Stimulated activated CD4-positive, alpha-beta T cell treated with anti-CD3 and anti-CD28 coated beads, Interleukin-1b, Interleukin-23, amount 100 ng/mL, for 1 hour (primary cell): Measurements from ENCODE around the gene PODN.

Experiments used
- DNase-seq, 2 donors: peaks; one replicate each; pipeline ENCODE4 v3.0.0-alpha.2; 2020; ENCODE audit warnings: low read depth in 2 of 2

The PODN gene

DNA sequence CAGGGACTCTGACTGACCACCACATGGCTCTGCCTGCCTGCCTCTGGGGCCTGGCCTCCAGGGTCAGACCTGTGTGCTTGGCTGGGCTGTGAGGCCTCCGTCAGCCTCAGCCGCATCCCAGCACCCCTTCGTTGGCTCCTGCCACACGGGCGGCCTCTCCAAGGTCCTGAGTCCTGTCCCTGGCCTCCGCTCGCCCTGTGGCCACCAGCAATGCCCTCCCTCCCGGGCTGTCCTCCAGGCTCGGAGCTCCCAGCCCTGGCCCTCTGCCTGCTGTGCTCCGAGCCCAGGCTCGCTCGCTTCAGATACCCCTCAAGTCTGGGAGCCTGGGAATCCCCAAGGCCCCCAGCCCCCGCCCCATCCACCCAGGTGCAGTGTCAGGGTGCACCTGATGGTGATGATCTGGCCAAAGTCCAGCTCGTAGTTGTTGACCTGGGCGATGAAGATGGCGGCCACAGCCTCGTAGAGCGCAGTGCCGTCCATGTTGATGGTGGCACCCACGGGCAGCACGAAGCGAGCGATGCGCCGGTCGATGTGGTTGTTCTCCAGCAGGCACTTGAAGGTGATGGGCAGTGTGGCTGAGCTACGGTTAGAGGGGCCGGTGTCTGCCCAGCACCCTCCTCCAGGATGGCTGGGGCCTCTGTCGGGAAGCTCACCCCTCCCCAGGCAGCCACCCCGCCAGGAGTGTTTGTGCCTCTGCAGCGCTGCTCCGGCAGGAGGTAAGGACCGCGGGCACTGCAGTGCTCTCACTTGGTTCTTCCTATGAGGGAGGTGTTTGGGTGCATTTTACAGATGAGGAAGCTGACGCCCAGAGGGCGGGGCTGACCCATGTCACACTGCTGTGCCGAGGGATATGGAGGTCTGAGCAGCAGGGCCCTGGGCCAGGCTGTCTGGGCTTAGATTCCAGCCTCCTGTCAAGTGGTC lies 28.5 kb downstream of the PODN start:
- DNase-seq = no peak

DNA sequence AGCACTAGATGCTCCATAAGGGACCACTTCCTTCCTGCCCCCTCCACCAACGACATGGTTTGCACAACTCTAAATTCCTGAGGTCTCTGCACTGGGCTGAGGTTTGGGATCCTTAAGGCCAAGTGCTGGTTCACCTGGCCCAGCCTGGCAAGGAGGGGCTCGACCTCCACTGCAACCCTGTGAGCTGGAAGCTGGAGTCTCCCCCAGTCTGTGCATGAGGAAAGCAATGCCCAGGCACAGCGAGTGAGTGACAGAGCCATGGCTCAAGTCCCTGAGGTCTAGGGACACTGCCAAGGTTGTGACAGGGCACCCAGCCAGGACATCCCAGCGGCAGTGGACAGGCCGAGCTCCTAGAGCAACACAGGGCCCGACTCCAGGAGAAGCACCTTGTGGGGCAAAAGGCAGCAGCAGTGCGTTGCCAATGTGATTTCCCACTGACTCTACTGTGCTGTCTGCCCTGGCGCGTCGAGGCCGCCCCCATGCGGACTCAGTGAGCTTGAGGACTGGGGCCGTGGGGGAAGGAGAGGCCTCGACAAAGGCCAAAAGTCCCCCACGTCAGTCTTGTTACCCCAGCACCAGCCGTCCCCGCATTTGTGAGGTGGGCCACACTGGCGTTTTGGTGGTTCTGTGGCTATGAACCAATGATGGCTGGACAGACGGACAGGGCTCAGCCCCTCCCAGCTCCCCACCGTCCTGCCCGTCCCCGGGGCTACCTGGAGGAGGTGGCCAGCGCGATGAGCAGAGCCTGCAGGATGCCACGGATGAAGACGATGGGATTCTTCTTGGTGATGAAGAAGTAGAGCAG lies 30.0 kb downstream of the PODN start:
- DNase-seq = no peak

DNA sequence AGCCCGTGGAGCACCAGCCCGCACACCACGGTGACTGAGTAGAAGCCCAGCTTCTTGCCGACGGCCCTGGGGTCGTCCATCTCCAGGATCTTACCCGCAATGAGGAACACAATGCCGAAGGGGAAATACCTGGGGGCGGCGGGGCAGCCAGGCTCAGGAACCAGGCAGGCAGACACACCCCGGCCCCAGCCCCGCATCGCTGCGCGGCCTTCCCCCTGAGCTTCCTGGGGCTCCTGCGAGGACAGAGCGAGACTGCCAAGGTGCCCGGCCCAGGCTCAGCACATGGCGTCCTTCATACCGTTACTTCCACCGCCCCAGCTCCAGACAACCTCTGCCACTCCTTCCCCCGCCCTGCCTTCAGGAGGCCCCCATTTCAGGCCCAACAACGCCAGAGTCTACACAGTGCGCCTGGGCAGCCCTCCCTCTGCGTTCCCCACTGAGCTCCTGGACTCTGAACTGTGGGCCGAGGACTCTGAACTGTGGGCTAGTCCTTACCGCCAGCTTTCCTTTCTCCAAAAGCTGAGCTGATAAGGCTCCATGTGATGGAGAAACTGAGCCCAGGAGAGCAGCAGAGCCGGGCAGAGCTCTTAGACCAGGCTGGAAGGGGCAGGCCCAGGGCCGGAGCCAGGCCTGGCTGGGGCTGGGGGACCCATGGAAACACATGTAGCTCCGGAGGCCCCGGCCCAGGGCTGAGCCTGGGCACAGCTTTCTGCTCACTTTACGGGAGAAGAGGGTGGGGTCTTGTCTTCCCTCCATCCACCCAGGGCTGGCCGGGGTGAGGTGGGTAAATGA lies 30.8 kb downstream of the PODN start:
- DNase-seq = no peak

DNA sequence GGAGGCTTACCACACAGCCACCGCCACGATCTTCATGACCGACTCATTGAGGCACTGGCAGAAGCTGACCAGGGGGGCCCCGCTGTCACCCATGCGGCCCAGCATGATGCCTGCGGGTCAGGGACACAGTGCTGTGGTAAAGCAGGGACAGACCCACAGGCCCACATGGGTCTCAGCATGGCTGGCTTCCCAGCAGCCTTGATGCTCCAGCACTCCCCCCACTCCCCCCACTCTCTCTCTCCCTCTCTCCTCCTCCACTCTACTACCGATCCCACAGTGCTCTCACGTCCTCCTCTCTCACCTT lies 31.4 kb downstream of the PODN start:
- no peak for DNase-seq

DNA sequence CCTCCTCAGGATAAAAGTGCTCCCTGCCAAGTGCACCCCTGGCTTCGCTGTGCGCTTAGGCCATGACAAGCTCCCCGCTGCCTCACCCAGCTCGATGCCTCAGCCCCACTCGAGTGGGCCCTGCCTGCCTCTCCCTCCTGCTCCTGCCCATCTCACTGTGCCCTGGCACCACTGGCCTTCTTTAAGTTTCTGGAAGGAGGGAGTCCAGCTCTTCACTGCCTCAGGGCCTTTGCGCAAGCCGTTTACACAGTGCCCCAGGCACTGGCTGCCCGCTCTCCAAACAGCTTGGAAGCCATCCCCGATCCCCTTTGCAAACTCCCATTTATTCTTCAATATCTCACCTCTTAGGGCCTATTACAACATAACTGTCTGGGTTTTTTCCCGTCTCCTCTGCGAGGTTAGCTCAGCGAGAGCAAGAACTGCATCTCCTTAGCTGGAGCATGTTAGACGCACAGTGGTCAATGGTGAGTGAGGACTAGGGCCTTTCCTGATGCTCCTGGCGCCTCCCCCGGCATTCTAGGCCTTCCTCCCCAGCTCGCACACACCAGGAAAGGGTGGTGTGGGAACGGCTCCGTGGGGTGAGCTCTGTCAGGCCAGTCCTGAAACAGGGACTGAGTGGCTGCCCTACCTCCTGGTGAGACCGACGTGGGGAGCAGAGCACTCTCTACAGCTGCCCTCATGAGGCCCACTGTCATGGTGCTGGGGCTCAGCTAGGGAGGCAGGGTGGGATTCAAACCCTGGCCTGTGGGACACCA lies 31.9 kb downstream of the PODN start:
- DNase-seq = no peak

DNA sequence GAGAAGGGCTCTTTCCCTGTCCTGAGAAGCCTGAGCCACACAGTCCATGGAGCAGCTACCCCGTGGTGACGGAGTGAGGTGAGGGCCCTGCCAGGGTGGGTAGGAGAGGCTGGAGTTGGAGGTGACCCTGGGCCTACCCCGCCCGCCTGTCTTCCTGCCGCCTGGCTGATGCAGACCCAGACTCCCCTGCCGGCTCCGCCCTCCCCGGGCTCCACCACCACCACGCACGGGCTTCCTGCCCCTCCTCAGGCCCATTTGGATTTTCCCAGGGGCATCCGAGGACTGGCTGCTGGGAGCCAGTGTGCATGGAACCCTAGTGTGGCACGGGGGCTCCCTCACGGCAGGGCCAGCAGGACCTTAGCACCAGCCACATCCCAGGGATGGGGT lies 32.5 kb downstream of the PODN start:
- DNase-seq = no peak

DNA sequence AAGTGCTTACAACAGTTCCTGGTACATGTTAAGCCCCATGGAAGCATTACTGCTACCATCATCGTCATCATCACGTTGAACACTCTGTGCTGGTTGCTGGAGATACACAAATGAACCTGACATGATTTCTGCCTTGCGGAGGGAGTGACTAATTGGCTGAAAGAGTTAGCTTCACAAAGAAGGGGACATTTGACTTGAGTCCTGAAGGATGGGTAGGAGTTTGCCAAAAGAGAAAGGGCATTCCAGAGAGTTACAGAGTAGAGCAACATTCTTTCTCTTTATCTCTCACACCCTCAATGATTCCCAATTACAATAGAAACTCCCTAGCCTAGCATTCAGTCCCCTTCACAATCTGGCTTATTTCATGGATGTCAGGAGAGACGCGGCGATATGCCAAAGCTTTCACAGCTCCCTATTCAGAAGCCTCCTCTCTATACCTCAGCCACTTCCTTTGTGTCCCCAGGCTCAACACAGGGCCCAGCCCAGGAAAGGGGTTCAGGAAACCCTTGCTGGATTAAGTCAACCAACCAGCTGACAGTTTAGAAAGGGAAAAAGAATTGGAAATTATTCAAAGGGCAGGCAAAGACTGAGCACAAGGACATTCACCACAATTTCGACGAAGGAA lies 42.4 kb downstream of the PODN start:
- DNase-seq = no peak

DNA sequence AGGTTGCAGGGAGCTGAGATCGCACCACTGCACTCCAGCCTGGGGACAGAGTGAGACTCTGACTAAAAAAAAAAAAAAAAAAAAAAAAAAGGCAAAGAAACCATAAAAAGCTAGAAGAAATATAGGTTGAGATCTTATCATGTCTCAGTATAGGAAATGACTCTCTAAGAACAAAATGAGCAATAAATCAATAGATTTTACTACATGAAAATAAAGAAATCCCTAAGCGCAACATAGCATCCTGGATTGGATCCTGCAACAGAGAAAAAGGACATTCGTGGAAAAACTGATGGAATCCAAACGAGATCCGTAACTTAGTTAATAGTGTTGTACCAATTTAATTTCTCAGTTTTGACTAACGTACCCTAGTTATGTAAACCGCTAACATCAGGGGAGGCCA lies 45.1 kb downstream of the PODN start:
- DNase-seq = no peak

DNA sequence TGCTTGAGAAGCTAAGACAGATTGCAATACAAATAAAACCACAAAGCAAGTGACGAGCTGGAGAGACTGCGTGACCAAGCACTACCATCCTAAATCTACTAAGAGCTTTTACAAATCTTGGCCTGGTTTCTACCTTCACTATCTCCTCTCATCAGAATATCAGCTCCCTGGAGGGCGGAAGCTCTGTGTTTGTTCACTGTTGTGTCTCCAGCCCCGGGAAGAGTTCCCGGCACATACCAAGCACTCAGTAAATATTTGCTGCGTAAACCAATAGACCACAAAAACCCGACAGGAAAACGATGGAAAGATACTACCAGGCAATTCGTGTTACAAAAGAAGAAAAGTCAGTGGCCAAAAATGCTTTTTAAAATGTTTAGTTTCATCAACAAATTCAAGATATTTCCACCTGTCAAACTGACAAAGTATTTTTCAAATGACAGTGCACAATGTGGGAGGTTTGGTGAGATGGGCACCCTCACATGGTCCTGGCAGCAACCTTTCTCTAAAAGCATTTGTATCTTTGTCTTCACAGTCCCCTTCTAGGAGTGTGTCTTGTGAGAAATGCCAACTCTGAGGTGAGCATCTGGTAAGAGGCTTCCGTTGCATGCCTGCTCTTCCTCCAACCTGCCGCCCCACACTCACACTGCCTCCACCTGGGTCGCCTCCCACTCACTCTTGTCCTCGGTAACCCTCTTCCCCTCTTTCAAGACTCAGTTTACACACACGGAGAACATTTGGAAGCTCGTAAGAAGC lies 45.7 kb downstream of the PODN start:
- no peak for DNase-seq

DNA sequence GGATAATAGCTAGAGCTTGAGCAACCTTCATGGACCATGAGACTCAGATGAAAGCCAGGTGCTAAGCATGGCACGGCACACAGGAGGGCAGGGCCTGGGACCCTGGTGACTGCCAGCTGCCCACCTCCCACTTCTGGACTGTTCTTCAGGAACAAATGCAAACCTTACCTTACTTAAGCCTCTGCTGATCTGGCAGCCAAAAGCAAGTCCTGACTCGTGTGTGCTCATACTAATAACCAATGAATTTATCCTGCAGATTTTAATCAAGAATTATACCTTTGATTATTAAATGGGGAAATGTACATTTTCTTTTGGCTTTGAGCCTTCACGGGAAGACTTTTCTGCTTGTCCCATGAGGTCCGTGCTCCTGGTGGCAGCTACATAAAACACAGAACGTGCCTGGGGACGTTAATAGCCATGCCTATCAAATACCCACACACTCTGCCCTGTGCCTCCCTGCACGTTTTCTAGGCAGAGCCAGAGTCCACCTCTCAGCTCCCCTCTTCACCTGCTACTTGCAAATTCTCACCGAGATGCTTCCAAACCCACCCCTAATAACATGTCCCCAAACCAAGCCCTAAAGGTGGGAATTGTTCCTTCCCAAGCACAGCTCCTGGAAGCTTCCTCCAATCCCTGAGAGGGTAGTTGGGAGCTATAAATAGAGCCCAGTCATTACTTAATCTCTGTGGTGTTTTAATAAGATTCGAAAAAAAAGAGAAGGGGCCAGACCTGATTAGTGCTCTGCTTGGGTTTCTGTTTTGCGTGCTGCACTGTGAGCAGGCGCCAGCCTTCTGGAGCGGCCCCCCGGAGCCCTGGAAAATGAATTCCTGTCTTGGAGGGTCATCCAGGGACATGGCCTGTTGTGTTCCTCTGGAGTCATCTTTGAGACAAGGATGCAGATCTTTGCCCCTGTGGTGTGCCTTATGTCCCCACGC lies 46.9 kb downstream of the PODN start:
- no peak for DNase-seq

DNA sequence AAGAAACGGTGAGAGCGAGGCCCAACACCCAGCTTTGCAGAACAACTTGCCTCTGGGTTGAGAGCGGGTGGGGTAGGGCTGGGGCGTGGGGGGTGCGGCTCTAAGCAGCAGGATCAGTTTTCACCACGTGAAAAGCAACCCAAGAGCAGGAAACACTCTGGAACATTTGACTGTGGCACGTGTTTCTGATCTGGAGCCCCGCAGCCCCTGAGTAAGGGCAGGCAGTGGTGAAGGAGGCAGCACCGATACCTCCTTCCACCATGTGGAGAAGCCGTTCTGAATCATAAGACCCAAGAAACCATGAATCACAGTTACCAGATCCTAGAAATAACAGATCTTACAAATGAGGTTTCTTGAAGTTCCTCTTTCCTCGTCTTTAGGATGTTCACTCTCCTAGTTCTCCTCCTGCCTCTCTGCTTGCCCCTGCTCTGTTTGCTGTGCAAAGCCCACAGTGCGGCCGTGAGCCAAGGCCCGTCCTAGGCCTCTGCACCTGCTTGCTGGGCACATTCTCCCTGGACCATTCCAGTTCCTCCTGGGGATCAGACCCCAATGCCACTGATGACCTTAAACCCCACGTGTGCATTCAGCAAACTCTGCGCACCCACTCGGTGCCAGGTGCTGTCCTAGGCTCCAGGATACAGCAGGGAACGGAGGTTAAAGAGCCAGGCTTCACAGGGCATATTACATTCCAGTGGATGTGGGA lies 48.5 kb downstream of the PODN start:
- DNase-seq = no peak

DNA sequence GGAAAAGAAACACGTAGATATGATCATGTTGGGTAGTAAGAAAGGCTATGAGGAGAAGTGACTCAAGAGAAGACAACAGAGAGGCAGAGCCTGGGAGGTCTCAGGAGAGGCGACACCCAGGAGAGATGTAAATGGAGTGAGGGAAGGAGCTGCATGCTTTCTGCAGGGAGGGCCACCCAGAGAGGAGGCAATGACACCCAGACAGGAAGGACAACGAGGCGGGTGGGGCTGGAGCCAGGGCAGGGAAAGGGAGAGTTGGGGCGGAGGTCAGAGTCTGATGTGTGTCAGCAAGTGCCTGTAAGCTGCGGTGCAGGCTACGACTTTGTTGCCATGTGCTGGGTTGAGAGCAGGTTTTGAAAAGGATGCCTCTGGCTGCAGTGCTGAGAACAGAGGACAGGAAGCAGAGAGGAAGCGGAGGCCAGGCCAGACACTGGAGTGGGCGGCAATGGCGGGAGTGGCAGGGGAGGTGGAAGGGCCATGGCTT lies 49.1 kb downstream of the PODN start:
- DNase-seq = no peak

DNA sequence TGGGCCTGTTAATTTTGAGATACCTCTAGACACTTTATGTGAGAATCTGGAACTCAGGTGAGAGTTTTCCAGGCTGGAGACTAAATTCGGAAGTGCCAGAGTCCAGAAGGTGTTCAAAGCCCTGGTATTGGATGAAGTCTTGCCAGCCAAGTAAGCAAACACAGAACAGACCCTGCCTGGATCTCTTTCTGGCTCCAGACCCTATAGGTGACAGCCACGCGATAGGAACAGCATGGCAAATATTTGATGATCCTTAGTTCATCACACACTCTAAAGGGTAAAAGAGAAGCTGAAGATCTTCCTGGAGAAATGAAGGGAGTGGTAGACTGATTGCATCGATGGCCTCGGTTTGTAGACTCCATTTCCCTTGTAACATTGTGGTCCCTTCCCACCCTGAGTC lies 49.7 kb downstream of the PODN start:
- no peak for DNase-seq

DNA sequence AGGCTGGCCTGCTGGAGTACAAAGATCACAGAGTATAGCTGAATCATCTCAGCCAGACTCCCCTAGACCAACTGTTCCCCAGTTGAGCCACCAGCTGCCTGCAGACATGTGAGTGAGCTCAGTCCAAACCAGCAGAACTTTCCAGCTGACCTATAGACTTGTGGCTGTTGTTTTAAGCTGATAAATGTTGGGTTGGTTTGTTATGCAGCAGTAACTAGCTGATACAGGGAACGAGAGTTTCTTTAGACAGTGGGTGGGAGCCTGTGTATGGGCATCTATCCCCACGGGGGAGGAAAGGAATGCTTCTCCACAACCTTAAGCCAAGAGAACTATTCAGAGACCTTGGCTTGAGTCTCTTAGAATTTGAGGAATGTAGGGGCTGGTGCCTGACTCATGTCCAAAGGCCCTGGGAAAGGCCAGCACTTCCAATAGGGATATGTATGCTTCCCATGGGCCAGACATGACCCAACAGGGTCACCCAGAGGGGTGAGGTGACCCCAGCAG lies 50.3 kb downstream of the PODN start:
- DNase-seq = no peak

DNA sequence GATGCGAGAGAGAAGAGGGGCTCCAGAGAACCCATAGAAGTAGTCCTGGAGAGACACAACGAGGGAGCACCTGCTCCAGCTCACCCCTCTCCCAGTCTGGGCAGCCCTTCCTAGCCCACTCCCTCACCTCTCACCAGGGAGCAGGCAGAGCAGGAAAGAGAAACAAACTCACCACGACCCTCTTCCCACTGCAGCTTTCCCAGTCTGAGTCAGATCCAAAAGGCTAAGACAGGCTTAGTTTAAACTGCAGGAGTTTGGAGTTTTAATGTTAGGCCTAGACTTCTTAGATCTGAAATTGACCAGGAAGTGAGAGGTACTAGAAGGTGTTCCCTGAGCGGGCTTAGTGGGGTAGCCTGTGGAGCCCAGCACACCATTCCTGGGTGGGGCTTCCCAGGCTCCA lies 50.8 kb downstream of the PODN start:
- DNase-seq = no peak

DNA sequence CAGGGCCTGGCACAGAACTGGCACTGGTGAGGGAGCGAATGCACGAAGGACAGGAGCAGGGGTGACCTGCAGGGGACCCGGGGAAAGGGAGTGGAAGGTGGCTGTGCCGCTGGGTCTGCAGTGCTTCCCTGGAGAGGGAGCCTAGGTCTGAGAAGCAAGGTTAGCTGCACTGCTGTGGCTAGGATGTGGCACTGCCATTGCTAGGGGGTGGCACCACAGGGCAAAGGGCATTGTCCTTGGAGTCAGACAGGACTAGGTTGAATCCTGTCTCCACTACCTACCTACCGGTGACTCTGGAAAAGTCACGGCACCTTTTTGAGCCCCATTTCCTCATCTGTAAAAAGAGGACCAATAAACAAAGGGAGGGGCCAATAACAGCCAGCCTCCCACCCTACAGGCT lies 52.1 kb downstream of the PODN start:
- no peak for DNase-seq

DNA sequence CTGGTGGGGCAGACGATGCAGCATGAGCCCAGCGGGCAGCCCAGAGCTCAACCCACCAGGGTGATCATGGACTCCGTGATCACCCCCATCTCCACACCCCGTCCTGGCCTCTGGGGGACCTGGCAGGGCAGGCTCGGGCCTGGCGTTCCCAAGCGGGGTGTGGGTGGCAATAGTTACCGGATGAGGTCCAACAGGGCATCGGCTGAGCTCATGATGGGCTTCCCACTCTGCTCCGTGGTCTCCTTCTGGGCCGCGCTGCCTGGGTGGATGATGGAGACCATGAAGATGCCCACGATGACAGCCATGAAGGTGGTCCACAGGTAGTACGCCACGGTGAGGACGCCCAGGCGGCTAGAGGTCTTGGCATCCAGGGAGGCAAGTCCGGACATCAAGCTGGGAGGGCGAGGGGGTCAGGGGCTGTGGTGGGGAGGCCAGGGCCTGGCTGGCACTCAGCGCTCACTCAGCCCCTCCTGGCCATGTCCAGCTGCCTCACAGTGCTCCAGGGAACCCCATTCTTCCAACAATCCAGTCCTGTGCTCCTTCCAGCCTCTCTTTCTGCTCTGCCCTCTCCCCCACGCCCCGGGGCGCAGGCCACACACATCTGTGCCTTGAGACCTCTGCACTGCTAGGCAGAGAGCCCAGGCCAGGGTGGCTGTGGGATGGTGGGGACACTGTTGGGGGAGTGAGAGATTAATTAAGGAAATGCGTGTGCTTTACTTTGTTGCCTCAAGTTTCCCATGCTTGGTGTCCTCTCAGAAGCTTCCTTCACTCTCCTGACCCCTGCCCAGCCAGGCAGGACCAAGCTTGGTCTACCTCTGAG lies 52.8 kb downstream of the PODN start:
- no peak for DNase-seq
